ENCODE results near the gene KRT33A.
"Not testable (repeated sequence)": the region's sequence is repeated elsewhere in the genome, so short reads cannot be mapped to it uniquely, and the experiment has no call there.

KRT33A gene

GRCh38 chr17:41392278-41392677 is 41.6 kb upstream of the KRT33A start:
- TF ChIP-seq, protein P1, sequence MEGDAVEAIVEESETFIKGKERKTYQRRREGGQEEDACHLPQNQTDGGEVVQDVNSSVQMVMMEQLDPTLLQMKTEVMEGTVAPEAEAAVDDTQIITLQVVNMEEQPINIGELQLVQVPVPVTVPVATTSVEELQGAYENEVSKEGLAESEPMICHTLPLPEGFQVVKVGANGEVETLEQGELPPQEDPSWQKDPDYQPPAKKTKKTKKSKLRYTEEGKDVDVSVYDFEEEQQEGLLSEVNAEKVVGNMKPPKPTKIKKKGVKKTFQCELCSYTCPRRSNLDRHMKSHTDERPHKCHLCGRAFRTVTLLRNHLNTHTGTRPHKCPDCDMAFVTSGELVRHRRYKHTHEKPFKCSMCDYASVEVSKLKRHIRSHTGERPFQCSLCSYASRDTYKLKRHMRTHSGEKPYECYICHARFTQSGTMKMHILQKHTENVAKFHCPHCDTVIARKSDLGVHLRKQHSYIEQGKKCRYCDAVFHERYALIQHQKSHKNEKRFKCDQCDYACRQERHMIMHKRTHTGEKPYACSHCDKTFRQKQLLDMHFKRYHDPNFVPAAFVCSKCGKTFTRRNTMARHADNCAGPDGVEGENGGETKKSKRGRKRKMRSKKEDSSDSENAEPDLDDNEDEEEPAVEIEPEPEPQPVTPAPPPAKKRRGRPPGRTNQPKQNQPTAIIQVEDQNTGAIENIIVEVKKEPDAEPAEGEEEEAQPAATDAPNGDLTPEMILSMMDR (IDR thresholded peaks at IDR 0.05; ENCODE audit: borderline replicate concordance, insufficient read depth, low read depth, low read length) = no peak
- H3K4me3 ChIP-seq (ENCODE audit: low read depth, low read length) = no peak overlapping the region

- no peak overlapping the region for H3K4me3 ChIP-seq (ENCODE audit: low read depth, low read length)
- TF ChIP-seq, protein P1 (IDR thresholded peaks at IDR 0.05; ENCODE audit: borderline replicate concordance, insufficient read depth, low read depth, low read length) = no peak
These were observed 40.9 kb upstream of the KRT33A start for GRCh38 chr17:41391535-41391934.

DNA sequence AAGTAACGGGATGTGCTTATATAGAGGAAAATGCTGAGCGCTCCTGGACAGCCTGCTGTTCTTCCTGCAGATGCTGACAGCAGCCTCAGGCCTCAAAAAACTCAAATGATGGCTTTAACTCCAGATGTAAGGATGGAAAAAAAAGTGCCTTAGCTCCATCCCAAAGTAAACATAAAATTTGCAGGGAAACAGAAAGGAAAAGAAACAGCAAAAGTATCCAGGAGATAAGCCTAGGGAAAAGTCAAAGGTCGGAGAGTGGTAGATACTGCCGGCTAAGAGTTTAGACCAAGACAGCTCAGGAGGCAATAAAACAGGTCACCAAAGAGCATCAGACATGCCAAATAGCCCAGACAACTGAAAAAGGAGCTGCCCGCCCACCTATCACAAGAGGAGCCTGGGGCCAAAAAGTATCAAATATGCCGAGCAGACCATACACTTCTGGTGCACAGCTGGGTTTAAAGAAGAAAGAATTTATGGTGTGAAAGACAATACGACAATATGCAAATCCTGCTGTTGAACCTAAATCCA is 39.8 kb upstream of the KRT33A start:
- TF ChIP-seq, protein P1 (IDR thresholded peaks at IDR 0.05; ENCODE audit: borderline replicate concordance, insufficient read depth, low read depth, low read length) = no peak

GRCh38 chr17:41387670-41388069 is 37.0 kb upstream of the KRT33A start:
- no peak overlapping the region for H3K4me3 ChIP-seq (ENCODE audit: low read depth, low read length)
- TF ChIP-seq, protein P1 (IDR thresholded peaks at IDR 0.05; ENCODE audit: borderline replicate concordance, insufficient read depth, low read depth, low read length) = no peak

More for the DNA sequence above, 39.8 kb upstream of the KRT33A start:
- H3K4me3 ChIP-seq (ENCODE audit: low read depth, low read length) = no peak overlapping the region

GRCh38 chr17:41386227-41386626 is 35.6 kb upstream of the KRT33A start:
- H3K4me3 ChIP-seq (ENCODE audit: low read depth, low read length) = no peak overlapping the region
- TF ChIP-seq, protein P1 (IDR thresholded peaks at IDR 0.05; ENCODE audit: borderline replicate concordance, insufficient read depth, low read depth, low read length) = no peak

- H3K4me3 ChIP-seq (ENCODE audit: low read depth, low read length) = no peak overlapping the region
These were observed 33.1 kb upstream of the KRT33A start for GRCh38 chr17:41383690-41384089.

GRCh38 chr17:41382394-41382793 is 31.8 kb upstream of the KRT33A start:
- no peak overlapping the region for H3K4me3 ChIP-seq (ENCODE audit: low read depth, low read length)
- TF ChIP-seq, protein P1 (IDR thresholded peaks at IDR 0.05; ENCODE audit: borderline replicate concordance, insufficient read depth, low read depth, low read length) = no peak

More at GRCh38 chr17:41383690-41384089, 33.1 kb upstream of the KRT33A start:
- TF ChIP-seq, protein P1 (IDR thresholded peaks at IDR 0.05; ENCODE audit: borderline replicate concordance, insufficient read depth, low read depth, low read length) = no peak

DNA sequence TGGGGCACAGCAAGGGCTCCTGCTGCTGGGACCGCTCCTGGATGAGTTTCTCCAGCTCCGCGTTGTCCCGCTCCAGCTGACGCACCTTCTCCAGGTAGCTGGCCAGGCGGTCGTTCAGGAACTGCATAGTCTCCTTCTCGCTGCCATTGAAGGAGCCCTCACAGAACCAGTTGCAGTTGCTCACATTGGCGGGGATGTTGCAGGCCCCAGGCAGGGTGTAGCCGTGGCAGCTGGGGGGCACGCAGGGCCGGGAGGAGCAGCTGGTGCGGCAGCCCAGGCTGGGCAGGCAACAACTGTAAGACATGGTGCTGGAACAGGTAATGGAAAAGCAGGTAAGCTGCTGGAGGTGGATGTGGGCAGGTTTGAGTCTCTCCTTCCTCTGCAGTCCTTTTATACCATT is 31.3 kb upstream of the KRT33A start, which contains the start of gene KRT34:
Gene KRT34, minus strand, starts transcription at position 364 of the 400 bp plus-strand sequence. Its CDS starts 60 bp downstream, at position 304.
- H3K4me3 ChIP-seq (ENCODE audit: low read depth, low read length) = not testable (repeated sequence)

DNA sequence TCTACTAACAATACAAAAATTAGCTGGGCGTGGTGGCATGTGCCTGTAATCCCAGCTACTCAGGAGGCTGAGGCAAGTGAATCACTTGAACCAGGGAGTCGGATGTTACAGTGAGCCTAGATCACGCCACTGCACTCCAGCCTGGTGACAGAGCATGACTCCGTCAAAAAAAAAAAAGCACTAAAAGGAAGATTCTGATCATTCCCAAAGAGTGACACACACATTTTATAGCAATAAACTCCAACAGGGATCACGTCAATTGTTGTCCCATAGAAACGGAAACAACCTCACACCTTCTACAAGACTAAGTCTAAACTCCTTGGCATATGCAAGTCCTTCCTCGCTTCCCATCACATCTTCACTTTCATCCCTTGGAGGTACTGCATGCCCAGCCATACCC is 29.5 kb upstream of the KRT33A start:
- not testable (repeated sequence) for H3K4me3 ChIP-seq (ENCODE audit: low read depth, low read length)
